Islet of Langerhans (tissue), 1 donor: ENCODE measurements around the gene GRK1.

ENCODE experiments used
- FAIRE-seq: peaks from one replicate; lab custom pipeline; 2011; peaks lifted over from hg19 to GRCh38; lab: Jason Lieb, UNC

The GRK1 gene

DNA sequence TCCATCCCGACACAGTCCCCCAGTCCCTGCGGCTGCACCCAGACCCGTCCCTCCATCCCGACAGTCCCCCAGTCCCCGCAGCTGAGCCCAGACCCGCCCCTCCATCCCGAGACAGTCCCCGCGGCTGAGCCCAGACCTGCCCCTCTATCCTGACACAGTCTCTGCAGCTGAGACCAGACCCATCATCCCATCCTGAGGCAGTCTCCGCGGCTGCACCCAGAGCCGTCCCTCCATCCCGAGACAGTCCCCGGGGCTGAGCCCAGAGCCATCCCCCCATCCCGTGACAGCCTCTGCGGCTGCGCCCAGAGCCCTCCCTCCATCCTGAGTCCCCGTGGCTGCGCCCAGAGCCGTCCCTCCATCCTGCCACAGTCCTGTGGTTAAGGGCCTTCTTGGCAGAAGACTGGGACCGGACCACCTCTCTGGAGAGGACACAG is 63.3 kb downstream of the GRK1 start:
- no peak for FAIRE-seq

DNA sequence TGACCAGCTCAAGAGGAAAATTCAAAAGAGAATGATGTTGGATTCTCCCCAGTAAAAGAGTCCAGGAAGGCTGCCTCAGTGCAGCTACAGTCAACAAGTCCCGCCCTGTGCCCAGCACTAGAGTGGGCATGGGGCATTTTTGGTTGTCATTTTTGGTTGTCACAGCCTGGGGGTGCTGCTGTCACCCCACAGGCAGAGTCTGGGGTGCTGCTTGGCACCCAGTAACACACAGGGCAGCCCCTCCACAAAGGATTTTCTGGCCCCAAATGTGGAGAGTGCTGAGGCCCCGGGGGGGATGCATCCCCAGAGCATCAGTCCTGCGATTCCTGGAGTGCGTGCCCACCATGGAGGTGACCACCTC is 63.8 kb downstream of the GRK1 start:
- FAIRE-seq: no peak

DNA sequence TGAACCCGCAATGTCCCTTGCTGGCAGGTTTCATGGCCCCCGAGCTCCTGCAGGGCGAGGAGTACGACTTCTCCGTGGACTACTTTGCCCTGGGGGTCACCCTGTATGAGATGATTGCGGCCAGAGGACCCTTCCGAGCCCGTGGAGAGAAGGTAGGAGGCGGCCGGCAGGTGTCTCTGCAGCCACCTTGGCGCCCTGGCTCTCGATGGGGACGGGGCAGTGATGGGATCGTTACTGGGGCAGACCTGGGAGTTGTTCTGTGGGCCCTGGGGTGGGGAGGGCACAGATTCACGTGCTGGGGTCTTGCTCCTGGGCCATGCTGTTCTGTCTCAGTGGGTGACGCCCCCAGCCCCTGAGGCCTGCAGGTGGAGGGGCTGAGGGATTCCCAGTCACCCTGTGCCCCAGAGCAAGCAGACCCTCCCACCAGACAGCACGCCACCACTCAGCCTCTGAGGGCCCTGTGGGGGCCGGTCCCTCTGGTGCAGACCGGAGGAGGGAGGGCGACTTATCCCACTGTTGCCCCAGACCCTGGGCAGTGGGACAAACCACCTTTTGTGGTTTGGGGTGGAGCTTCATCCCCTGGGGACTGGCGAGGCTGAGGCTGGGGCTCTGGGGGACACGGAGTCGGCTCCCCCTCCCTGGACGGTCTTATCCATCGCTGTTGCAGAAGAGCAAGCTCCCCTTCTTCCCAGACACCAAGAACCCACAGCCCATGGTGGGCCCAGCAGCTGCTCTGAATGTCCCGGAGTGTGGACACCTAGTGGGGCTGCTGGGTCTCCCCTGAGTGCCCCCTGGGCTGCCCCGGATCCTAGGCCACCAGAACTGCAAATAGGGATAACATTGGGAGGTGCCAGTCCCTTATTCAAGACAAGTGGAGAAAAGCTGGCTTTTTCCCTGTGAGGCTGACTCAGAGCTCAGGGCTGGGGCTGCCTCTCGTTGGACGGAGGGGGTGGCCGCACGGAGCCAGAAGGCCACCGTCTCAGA is 64.5 kb downstream of the GRK1 start:
- no peak for FAIRE-seq

DNA sequence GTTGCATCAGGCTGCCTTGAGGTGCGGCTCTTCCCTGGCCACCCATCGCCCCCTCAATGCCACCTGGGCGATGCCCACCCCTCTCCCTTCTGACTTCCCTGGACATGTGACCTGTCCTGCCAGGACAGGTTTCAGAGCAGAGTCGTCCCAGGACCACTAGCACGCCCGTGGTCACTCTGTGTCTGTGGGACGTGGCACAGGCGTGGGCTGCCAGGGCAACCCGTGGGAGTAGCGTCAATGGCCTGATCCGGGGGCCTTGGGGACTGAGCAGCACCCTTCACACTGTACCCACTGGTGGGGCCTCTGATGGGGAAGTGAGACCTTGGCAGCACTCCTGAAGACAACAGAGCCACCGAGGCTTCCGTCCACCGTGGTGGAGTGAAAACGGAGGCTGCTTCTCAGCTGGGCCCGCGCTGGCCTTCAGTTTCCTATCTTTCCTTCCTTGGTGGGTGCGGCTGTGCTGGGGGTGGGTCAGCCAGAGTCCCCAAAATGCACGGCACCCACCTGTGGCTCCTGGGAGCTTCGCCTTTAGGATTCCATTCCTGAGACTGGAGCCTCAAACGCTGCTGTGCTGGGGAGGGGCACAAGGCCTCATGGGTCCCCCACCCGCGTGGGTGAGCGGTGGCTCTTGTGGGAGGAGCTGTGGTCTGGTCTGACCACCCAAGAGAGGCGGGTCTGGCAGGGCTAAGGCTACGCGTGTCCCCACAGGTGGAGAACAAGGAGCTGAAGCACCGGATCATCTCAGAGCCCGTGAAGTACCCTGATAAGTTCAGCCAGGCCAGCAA is 65.3 kb downstream of the GRK1 start:
- FAIRE-seq: no peak

DNA sequence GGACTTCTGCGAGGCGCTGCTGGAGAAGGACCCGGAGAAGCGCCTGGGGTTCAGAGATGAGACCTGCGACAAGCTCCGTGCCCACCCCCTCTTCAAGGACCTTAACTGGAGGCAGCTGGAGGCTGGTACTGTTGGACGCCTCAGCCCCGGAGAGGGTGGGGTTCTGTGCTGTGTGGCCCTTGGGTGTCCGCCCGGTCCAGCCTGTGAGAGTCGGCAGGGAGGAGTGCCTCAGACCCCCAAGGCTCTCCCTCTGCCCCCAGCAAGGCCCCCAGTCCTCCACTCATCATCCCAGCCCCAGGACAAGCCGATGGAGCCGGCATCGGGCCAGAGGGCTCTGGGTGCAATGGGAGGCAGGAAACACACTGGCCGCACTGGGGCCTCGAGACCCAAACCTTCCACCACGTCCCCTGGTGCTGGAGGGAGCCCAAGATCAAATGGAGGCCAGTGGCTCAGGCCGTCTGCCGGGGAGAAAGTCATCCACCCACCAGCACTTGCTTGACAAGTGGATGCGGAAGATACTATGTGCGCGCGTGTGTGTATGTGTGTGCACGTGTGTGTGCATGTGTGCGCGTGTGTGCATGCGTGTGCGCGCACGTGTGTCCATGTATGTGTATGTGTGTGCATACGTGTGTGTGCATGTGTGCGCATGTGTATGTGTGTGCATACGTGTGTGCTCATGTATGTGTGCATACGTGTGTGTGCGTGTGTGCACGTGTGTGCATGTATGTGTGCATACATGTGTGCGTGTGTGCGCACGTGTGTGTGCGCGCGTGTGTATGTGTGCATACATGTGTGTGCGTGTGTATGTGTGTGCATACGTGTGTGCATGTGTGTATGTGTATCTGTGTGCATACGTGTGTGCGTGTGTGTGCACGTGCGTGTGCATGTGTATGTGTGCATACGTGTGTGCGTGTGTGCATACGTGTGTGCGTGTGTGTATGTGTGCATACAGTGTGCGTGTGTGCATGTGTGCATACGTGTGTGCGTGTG is 66.2 kb downstream of the GRK1 start:
- FAIRE-seq: no peak

DNA sequence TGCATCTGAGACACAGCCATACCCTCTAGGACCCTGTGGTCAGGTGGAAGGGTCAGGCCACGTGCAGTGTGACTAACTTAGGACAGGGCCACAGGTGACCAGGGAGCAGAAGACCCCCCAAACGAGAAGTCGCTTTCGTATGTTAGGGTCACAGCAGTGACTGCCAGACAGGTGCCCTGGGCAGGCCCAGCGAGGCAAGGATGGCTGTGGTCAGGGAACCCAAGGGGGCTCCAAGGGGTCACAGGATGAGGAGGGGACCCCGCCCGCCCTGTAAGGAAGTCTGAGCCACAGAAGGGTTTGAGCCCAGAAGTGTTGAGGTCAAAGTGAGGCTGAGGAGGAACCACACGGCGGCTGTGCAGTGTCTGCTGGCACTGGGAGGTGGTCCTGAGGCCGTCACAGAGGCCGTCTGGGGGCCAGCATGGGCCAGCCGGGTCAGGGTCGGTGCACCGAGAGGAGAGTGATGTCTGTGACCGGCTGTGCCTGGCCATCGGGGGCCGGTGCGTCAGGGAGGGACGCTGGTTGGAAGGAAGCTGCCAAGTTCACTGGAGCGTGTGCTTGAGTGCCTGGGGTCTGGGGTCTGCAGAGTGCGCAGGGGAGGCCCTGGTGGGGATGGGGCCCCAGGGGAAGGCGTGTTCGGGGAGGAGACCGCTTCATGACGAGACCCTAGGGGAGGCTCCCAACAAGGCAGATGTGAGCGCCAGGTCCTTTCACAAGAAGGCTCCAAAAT is 67.2 kb downstream of the GRK1 start:
- no peak for FAIRE-seq

DNA sequence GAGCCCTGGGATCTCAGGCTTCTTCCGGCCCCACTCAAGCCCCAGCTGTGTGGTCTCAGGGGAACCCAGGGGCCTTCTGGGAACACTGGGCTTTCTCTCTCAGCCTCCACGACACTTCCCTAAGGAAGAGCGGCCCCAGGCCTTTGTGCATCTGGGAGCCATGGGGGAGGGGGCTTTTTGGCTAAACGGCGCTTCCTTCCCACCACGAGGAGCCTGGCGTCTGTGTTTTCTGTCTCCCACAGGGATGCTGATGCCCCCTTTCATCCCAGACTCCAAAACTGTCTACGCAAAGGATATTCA is 67.8 kb downstream of the GRK1 start:
- no peak for FAIRE-seq

DNA sequence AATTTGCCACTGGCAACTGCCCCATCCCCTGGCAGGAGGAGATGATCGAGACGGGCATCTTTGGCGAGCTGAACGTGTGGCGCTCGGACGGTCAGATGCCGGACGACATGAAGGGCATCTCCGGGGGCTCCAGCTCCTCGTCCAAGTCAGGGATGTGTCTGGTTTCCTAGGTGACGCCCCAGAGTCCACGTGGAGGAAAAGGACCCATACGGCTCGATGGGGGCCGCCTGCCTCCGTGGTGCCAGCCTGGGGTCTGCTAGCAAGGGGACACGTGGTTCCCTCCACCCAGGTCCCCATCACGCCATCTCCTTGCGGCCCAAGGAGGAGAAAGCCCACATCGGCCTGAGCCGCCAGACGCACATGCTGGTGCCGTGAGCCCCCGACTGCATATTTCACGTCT is 68.2 kb downstream of the GRK1 start:
- FAIRE-seq: no peak

DNA sequence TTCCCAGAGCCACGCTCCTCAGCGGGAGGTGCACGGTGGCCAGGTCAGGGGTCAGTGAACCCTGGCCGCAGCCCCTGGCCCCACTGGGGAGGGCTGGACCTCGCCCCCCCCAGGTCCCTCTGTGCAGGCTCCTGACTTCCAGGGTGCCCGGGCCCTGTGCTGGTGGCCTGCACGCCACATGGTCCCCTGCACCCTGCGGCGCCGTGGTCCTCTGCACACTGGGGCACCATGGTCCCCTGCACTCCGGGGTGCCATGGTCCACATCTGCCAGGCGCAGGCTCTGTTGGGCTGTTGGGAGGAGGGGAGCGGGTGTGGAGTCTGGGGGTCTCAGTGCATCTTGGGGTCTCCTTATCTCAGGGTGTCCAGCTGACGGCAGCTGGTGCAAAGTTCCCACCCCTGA is 68.7 kb downstream of the GRK1 start:
- no peak for FAIRE-seq

DNA sequence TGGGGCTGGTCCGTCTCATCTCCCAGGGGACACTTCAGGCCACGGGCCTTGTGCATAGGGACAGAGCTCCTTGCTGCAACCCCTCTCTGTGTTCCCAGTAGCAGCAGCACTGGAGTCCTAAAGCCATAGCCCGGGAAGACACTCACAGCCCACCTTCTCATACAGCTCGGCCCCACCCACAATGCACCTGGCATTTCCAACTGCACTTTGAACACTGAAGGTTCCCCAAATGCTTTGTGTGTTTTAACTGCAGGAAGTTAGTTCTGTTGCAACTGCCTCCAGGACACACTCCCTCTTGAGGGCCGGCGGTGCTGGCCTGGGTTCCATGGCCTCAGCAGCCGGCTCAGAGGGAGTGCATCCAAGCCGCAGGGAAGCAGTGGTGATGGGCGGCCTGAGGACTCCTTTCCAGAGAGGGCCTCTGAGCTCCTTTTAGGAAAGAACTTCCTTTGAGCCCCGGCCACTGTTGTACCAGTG is 69.3 kb downstream of the GRK1 start:
- no peak for FAIRE-seq

DNA sequence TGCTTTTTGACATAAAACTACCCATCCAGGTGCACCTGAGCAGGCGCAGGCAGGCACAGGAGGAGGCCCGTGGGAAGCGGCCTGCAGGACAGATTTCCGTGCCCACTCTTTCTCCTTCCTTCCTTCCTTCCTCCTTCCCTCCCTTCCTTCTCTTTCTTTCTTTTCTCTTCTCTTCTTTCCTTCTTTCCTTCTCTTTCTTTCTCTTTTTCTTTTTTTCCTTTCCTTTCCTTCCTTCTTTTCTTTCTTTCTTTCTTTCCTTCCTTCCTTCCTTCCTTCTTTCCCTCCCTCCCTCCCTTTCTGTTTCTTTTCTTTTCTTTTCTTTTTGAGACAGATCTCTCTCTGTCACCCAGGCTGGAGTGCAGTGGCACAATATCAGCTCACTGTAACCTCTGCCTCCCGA is 70.8 kb downstream of the GRK1 start:
- FAIRE-seq: no peak

DNA sequence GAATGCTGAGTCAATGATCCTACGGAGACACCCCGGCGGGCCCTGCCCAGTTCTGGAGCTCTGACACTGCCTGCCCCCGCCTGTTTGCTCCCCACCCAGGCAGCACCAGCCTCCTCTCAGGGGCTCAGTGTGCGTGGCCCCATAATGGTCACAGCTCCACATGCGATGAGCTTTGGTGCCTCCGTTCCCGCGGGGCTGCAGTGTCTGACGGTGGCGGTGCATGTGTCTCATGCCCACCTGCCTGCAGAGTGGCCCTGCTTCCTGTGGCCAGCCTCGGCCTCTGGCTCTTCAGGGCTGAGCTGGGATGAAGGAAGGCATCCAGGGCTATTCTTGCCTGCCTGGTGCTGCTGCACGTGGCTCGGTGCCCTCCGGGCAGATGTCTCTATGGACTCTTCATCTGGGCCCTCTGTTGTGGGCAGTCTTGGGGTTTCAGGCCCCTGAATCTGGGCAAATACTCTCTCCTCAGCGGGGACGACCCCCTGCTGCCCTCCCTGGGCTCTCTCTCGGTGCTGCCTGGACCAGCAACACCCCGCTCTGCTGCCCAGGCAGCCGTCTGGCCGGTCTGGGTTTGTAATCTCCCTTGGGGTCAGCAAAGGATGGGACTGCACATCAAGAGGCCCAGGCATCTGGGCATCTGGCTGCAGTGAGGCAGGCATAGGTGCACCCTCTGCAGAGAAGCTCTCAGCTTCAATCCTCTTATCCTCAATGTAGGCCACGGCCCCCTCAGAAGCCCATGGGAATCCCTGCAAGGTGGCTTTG is 72.7 kb downstream of the GRK1 start:
- FAIRE-seq: no peak

DNA sequence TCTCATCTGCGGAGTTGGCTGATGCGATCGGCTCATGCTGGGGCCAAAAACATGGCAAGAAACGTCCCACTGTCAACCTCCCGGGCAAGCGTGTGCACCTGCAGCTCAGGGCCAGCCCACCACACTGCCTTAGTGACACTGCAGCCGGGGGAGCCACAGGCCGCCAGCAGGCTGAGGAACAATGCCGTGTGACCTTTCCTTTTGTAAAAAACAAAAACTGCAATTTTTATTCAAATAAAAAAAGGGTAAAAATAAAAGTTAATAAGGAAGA is 73.2 kb downstream of the GRK1 start:
- no peak for FAIRE-seq

DNA sequence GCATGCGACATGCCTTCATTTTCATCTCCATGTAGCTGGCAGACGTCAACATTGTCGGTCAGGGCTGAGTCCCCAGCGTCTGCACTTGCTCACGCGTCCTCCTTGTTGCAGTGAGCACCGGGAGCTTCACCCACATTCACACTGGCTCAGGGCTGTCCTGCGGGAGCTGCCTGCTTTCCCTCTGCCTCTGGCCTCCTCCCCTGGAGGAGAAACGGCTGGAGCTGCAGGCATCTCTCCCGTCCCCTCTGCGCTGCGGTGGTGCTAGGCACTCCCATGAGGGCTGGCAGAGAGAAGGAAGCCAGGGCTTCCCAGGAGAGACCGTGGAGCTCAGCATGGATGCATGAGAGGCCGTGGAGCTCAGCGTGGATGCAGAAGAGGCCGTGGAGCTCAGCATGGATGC is 73.6 kb downstream of the GRK1 start:
- no peak for FAIRE-seq

DNA sequence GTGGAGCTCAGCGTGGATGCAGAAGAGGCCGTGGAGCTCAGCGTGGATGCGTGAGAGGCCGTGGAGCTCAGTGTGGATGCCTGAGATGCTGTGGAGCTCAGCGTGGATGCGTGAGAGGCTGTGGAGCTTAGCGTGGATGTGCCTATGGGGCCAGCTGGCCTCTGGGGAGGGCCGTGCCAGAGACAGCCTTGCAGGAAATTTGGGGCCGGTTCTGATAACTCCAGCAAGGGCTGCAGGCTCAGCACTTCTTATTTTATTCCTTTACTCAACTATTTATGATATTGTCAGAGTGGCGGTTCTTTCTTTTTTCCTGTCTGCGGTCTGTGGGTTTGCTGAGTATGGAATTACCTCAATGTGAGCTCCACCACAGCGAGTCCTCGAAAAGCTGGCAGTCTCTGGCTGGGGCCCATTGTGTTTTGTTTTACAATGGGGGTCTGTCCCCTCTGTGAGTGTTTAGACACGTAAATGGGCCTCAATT is 74.2 kb downstream of the GRK1 start:
- no peak for FAIRE-seq

DNA sequence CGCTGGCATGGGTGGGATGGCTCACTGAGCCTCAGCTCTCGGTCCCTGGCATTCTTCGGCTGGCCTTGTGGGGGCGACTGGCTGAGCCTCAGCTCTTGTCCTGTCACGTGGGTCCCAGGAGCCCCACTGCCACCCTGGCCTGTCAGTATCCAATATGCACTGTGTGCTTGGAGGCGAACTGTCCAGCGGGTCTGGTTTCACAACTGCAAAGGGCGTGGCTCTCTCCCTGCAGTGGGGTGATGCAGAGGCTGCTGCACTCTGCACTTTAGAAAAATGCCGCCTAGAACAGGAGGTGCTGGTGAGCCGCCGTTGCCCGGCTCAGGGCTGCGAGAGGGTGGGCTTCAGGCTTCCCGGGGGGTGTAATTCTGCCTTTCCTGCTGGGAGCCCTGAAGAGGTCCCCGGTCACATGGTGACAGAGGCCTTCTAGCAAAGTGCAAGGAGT is 75.0 kb downstream of the GRK1 start:
- FAIRE-seq: no peak

DNA sequence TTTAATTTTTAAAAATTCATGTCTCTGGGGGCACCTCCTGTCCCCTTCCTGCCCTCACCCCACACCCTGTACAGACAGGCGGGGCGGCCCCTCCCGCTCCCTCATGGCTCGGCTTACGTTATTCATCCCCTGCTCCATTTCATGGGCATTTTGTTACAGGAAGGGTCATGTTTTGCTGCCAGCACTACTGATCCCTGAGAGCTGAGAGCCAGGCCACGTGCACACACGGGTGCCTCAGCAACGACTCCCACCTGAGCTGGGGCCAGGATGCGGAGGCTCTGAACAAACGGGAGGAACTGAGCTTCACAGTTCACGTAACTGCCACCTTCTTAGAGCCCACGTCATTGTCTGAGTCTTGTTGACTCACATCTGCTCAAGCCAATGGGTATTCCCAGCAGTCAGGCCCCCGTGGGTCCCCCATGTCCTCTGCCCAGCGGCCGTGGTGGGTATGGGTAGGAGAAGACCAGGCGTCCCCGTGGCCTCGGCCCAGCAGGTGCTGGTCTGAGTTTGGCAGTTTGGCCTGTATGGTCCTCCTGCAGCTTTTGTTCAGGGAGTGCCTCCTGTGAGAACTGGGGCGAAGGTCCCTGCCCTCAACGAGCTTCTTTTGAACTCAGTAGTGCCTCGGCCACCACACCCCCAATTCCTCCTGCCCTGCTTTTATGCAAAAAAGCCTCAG is 75.6 kb downstream of the GRK1 start:
- FAIRE-seq: no peak

DNA sequence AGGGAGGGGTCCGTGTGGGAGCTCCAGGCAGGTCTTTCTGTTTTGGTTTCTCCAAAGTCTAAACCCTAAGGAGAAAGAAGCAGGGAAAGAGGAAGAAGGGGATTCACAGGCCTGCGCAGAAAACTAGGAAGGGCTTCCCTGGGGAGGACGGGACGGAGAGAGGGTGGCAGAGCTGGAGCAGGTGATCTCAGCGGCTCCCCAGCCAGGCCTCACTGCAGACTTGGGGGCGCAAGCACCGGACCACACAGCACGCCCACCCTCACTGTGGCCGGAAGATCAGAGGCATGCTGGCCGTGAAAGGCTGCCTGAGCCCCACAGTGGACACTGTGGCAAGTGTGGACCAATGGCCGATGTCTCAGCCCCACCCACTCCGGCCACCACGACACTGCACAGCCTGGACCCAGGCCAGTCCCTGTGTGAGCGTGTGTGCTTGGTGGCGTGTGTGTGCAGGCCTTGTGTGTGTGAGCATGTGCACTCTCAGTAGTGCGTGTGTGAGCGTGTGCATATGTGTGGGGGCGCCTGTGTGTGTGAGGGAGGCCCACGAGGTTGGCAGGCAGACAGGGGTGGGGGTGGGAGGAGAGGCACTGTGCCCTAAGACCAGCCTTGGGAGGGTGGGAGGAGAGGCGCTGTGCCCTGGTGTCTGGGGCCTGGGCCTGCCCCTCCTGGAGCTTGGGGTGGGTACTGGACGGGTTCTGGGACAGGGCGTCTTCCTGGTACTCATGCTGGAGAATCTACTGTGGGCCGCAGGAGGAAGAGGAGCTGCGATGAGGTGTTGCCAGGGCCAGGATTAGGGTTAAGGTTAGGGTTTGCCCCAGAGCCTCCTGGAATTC is 76.6 kb downstream of the GRK1 start:
- FAIRE-seq: no peak
